Stimulated activated CD8-positive, alpha-beta memory T cell treated with anti-CD3 and anti-CD28 coated beads, Interleukin-15, amount 100 ng/mL, for 1 hour (primary cell): ENCODE measurements around the gene ZSCAN25.
"Not testable (repeated sequence)": the region's sequence is repeated elsewhere in the genome, so short reads cannot be mapped to it uniquely, and the experiment has no call there.

ENCODE experiments used
- DNase-seq: peaks from one replicate; pipeline ENCODE4 v3.0.0-alpha.2; 2020; ENCODE audit warnings: low read depth

ZSCAN25 gene

DNA sequence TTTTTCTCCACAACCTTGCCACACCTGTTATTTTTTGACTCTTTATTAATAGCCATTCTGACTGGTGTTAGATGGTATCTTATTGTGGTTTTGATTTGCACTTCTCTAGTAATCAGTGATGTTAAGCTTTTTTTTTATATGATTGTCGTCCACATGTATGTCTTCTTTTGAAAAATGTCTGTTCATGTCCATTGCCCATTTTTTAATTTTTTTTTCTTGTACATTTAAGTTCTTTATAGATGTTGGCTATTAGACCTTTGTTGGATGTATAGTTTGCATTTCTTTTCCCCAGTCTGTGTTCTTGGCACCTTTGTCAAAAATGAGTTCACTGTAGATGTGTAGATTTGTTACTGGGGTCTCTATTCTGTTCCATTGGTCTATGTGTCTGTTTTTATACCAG, 28.8 kb downstream of the ZSCAN25 start:
- DNase-seq: no peak

DNA sequence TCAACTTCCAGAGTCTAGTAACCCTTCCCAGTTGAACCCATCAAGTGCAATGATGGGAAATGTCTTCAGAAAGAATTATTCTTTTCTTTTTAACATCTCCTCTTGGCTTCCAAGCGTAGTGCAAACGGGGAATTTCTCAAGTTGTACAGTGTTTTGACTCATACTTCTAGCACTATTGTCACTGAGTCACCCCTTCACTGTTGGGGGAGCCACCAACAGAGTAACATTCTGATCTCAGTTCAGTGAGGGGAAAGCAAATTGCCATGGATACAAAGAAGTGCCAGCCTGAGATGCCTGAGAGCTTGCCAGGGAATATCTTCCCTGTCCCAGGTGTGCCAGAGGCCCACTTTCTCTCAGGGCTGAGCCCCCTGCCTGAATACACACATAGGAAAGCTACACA, 32.1 kb downstream of the ZSCAN25 start:
- no peak for DNase-seq

DNA sequence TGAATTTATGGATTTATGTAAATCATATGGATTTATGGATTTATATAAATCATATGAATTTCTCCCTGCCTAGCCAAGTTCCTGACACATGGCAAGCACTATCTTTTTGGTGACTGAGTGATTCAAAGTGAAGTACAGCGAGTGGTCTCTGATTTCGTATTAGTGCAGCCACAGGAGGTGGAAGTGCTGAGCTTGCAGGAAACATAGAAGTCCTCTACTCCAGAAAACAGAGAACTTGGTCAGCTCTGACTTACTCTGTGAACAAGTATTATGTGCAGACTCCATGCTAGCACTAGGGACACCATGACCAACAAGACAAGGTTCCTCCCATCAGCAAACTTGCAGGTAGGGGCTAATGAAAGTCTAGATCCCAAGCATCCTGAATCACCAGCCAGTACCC, 34.5 kb downstream of the ZSCAN25 start:
- DNase-seq: no peak

DNA sequence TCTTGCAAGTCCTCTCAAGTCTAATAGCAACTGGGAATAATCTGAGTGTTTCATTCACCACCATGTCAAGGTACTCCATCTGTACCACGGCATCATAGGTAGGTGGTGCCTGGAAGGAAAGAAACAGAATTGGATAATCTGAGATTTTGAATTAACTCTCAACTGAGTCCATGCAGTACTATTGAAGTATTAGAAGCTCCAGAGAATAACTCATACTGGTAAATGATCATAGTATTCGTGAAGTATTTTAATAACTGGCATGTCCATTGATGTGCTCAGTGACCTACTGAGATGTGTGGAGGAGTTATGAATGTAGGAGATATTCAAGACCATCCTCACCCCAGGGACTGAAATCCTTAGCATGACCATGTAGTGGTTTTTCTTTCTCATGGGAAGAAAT, 35.9 kb downstream of the ZSCAN25 start:
- DNase-seq: no peak

DNA sequence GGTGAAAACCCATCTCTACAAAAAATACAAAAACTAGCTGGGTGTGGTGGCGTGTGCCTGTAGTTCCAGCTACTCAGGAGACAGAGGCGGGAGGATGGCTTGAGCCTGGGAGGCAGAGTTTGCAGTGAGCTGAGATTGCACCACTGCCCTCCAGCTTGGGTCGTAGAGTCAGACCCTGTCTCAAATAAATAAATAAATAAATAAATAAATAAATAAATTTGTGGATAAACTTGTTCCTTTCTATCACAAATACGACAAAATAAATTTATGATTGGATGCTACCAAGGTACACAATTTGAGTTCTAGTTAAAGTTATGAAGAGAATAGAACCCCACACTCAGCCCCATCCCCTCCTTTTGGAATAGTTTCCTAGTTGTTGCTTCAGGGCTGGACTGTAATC, 36.5 kb downstream of the ZSCAN25 start:
- DNase-seq: not testable (repeated sequence)

DNA sequence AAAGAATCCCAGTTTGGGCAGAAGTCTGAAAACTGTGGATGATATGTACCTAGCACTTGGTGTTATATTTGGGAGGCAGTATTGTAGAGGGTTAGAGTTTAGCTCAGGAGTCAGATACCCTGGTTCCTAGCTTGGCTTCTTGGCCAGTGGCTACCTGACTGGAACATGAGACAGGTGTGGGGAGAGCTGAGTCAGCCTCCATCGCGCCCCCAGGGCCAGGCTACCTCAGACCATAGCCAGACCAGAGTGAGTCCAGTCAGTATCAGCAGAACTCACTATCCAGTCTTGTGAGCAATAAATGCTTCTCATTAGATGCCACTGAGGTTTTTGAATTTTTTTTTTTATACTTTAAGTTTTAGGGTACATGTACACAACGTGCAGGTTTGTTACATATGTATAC, 37.0 kb downstream of the ZSCAN25 start:
- DNase-seq: no peak

DNA sequence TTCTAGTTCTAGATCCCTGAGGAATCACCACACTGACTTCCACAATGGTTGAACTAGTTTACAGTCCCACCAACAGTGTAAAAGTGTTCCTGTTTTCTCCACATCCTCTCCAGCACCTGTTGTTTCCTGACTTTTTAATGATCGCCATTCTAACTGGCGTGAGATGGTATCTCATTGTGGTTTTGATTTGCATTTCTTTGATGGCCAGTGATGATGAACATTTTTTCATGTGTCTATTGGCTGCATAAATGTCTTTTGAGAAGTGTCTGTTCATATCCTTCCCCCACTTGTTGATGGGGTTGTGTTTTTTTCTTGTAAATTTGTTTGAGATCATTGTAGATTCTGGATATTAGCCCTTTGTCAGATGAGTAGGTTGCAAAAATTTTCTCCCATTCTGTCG, 37.9 kb downstream of the ZSCAN25 start:
- DNase-seq: not testable (repeated sequence)

DNA sequence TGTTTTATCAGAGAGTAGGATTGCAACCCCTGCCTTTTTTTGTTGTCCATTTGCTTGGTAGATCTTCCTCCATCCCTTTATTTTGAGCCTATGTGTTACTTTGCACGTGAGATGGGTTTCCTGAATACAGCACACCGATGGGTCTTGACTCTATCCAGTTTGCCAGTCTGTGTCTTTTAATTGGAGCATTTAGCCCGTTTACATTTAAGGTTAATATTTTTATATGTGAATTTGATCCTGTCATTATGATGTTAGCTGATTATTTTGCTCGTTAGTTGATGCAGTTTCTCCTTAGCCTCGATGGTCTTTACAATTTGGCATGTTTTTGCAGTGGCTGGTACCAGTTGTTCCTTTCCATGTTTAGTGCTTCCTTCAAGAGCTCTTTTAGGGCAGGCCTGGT, 41.1 kb downstream of the ZSCAN25 start:
- DNase-seq: not testable (repeated sequence)

DNA sequence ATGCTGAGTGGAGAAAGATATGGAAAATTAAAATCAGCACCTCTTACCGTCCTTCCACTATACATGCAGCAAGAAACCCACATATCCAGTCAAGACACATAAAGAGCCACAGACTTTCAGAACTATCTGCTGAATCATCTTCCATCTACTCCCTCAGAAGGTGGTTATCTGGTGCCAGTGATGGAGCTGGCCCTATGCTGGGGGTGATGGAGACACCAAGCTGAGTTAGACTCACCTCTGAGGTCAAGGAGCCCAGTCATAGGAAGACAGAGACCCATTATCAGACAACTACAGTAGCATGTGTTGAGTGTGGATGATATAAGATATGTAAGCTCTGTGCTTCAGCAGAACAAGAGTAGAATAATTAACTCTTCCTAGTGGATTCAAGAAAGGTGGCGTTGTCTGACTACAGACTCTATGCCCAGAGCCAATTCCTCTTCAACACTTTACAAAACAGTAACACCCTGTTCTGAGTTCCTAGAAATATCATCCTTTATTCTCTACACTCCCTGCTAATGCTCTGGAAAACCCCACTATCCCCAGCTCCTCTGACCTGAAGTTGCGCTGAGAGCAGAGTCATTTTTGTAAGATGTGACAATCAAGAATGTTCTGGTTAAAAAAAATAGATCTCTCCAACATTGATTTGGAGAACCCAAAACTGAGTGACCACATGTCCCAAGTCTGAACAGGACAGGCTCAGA, 48.7 kb downstream of the ZSCAN25 start:
- DNase-seq: no peak

DNA sequence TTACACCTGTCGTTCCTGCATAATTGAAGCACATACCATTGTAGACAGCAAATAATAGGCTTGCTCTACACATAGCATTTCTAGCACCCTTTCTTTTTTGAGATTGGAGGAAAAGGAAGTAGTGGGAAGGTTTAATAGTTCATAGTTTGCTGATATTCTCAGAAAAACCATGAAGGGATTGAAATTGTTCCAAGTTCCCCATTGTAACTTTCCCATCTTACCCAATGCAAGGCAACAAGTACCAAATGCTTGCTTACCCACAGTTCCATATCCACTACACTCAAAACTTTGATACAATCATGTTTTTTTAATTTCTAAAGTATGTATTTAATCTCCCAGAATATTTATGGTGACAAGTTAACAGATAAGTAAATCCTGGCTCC, 49.3 kb downstream of the ZSCAN25 start:
- DNase-seq: no peak

DNA sequence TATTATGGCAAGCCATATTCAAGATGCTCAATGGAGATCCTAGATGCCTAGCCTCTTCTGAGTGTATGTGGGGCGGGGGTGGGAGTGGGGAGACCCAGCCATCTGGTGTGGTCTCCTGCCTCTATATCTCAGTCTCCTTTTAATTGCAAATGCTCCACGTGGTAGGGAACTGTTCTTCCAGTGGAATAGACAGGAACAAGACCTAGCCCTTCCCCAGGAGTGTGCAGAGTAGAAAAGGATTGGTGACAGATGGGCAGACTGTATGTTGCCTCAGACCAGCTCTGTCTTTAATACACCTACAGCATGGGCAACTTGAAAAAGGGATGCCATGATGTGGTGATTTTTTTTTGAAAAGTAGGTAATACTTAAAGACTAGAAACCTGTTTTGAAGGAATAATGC, 50.4 kb downstream of the ZSCAN25 start:
- DNase-seq: no peak

DNA sequence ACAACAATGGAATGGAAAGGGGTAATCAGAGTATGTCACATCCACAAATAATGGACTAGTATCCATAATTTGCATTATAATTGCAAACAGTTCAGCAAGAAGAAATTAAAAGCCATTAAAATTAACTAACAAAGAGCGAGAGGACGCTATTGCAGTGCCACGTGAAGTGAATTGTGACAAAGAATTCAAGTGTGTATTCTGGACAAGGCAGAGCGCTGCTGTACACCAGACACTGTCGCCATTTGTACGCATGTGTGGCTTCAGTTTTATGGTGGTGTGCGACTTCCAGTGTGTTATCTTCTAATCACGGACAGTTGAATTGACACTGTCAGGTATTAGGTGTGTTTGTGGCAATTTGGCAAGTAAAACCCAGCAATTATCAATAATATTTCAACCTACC, 51.8 kb downstream of the ZSCAN25 start:
- no peak for DNase-seq

DNA sequence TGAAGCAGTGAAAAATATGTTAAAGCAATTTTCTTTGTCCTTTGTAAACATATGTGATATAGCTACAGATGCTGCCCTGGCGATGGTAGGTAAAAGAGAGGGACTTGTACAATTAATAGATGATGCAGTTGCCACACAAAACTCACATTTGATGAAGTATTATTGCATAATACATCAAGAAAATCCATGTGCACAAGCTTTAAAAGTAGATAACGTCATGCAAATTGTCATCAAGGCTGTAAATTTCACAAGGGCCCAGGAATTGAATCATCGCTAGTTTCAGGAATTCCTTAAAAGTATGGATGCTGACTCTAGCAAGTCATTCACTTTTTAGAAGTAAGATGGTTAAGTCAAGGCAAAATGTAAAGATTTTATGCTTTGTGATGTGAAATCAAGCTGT, 53.0 kb downstream of the ZSCAN25 start:
- DNase-seq: no peak

DNA sequence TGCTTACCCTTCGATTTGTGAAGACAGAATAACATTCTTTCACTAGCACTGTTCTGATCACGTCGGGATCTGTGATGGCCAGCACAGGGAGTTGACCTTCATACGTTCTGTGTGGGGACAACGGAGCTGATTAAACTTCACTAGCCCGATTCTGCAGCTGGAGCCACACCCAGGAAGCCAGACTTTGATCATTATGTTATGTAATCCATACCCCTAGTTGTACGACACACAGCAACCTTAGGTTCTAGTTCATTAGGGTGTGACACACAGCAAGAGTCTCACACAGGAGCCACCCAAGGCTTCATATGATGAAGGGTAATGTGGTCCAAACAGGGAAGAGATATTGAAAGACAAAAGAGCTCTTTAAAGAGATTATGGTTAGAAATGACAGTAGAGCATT, 55.8 kb downstream of the ZSCAN25 start:
- DNase-seq: no peak

DNA sequence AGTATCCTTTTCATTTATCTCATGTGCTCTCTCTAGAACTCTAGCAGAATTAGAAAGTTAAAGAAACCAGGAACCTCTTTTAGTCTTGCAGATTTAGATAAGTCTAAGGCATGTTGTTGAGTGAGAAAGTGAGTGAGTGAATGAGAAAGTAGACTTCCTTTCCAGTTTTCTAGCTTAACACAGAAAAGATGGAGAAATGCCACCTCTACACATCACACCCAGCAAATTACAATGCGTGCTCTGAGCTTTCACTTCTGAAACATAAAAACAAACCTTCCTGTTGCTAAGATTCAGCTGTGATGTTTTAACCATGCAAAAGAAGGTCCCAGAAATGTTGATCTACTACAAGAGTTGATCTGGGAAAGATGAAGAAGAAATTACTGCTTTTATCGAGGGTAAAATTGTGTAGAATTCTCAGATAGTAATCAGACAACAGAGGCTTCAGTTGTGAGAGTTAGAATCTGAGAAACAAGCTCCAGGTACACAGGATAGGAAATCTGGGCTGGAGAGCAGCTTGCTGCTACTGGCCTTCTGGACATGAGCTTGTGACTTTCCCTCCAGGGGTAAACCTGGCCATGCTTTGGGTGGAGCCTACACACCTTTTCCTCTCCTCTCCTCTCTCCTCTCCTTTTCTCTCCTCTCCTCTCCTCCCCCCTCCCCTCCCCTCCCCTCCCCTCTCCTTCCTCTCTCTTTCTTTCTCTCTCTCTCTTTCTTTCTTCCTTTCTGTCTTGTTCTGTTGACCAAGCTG, 58.4 kb downstream of the ZSCAN25 start:
- no peak for DNase-seq

DNA sequence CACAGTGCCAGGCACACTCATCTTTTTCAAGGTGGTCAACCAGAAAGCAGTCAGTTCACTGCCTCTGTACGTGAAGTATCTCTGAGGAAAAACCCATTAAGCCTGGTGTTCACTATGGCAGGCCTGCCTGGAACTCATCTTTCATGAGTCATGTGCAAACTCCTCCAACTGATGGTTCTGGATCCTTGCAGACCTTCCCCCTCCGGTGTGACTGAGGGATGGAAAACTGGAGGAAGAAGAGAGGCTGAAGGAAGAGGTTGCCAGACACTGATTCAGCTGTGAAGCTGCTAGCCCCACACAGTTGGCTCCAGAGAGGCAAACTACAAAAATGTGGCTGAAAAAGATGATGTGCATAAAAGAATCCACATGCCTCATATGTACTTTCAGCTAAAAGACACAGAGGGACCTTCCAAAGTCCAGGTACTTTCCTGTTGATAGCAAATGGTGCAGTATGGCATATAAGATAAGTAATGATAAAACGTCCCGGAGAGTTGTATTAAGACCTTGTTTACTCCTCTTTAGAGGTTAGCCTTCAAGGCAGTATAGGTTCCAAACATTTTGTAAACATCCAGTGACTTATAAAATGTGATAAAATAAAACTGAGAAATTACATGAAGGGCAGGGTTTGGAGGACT, 60.4 kb downstream of the ZSCAN25 start:
- DNase-seq: no peak

DNA sequence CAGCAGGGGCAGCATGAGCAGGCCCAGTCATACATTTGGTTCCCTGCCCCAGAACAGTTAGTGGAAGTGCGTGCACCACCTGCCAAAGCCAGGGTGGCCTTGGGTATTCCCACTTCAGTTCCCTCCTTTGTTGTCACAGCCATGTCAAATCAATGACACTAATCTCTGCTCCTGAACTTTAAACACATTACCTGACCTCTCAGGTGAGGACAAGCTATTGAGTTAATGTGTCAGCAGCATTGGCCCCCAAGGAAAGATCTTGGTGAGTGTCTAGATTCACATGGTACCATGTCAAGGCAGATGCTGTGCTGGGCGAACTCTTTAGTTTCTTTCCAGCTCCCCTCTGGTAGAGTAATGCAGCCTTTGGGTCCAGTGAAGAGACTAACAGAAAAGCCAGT, 60.9 kb downstream of the ZSCAN25 start:
- DNase-seq: no peak

DNA sequence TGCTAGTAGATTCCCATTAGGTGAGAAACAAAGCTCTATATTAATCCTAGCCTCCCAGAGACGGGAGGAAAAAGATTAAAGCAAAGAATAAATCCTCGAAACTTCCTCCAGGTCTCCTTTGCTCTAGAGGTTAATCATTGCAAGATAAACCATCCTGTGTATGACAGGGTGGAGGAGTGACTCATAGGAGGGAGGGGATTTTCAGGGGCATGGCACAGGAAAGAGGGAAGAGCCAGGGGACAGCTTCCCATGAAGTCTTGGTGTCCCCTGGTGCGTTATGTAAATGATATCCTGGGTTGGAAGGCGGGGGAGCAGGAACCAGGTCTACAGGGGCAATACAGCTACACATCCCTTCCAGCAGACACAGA, 62.3 kb downstream of the ZSCAN25 start:
- no peak for DNase-seq

DNA sequence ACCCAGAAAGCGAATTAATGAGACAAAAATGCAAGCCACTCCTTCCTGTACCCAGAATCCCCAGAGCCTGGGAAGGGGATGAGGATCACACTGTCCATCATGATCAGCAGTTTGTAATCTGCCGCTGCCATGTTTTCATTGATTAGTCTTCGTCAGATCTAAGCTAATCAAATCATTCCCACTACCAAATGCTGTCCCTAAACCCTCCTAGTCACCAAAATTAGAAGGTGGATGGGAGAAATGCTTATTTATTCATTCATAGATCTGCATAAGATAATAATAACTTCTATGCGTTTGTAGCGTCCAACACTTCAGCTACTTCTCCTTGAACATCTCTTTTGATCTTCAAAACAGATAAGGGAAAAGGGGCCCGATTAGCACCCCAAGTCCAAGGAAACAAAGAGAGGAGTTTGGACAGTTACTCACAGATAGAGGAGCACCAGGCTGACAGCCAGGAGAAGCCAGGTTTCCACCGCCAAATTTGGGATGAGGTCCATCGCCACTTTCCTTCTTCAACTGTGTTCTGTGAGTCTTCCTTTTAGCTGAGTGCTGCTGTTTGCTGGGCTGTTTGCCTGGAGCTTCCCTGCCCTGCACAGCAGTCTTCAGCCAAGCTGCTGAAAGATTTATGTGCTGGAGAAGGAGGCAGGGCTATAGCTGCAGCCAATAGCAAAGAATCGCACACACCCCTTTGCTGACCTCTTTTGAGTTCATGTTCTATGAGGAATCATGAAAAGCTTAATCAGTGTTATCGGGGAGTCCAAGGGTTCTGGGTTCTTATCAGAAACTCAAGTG, 62.9 kb downstream of the ZSCAN25 start, which contains the start of gene CYP3A5:
Gene CYP3A5, minus strand, starts transcription at position 597 of the 792 bp plus-strand sequence. Its CDS starts 100 bp downstream, at position 497.
- no peak for DNase-seq
